Smooth muscle cell (in vitro differentiated cells): ENCODE data around the gene LRRC9. TPM values are rescaled to one million over a fixed set of nuclear protein-coding genes. Genes with fewer than 3 reads are reported as not detected.
"Not testable (repeated sequence)": the region's sequence is repeated elsewhere in the genome, so short reads cannot be mapped to it uniquely, and the experiment has no call there.

Experiments used
- DNase-seq: peaks from one replicate; lab custom pipeline; 2025; ENCODE audit not compliant: unreplicated experiment; lab: John Stamatoyannopoulos, UW
- H2AFZ ChIP-seq: fragments of 200-600 bp; sonication (generic); 2 replicates; pipeline ENCODE4 v1.6.0; 2016; ENCODE audit warnings: antibody characterized with exemption, low read depth, mild to moderate bottlenecking
- H3F3A ChIP-seq: fragments of 200-600 bp; sonication (generic); 2 replicates; pipeline ENCODE4 v1.6.0; 2017; ENCODE audit warnings: antibody characterized with exemption, low read depth
- H3K27ac ChIP-seq: fragments of 200-600 bp; sonication (generic); 2 replicates; pipeline ENCODE4 v1.5.1; 2016; ENCODE audit warnings: low read depth, mild to moderate bottlenecking
- H3K27me3 ChIP-seq: fragments of 200-600 bp; sonication (generic); 2 replicates; pipeline ENCODE4 v1.6.1; 2016; ENCODE audit warnings: low read depth, mild to moderate bottlenecking
- H3K36me3 ChIP-seq: fragments of 200-600 bp; sonication (generic); 2 replicates; pipeline ENCODE4 v1.5.1; 2016; ENCODE audit warnings: low read depth
- H3K4me1 ChIP-seq: fragments of 200-600 bp; sonication (generic); 2 replicates; pipeline ENCODE4 v1.5.1; 2016; ENCODE audit warnings: low read depth
- H3K4me2 ChIP-seq: fragments of 200-600 bp; sonication (generic); 2 replicates; pipeline ENCODE4 v1.6.0; 2016; ENCODE audit warnings: mild to moderate bottlenecking
- H3K4me3 ChIP-seq: fragments of 200-600 bp; sonication (generic); 2 replicates; pipeline ENCODE4 v1.5.1; 2016; ENCODE audit warnings: mild to moderate bottlenecking
- H3K79me2 ChIP-seq: fragments of 200-600 bp; sonication (generic); 2 replicates; pipeline ENCODE4 v1.6.0; 2016; ENCODE audit warnings: low read depth, mild to moderate bottlenecking
- H3K9ac ChIP-seq: fragments of 200-600 bp; sonication (generic); 2 replicates; pipeline ENCODE4 v1.6.0; 2016; ENCODE audit warnings: low read depth
- H3K9me3 ChIP-seq: fragments of 200-600 bp; sonication (generic); replicated peaks from 2 replicates; pipeline ENCODE4 v1.5.1; 2016; ENCODE audit warnings: low read depth
- H4K20me1 ChIP-seq: fragments of 200-600 bp; sonication (generic); 2 replicates; pipeline ENCODE4 v1.6.0; 2016; ENCODE audit warnings: low read depth
- CTCF ChIP-seq: fragments of 200-600 bp; sonication (generic); IDR thresholded peaks from 2 replicates; pipeline ENCODE4 v1.5.1; 2017; ENCODE audit warnings: borderline replicate concordance, mild to moderate bottlenecking, antibody characterized with exemption; ENCODE audit not compliant: insufficient read depth, poor library complexity, severe bottlenecking
- WGBS: methylation state at CpG from one replicate; pipeline ENCODE4 v1.1.7; 2016; ENCODE audit warnings: low lambda C conversion rate; 5-methylcytosine and 5-hydroxymethylcytosine counted together
- polyA plus RNA-seq: library from polyadenylated mRNA; unstranded; fragments of >200 nt; fragmentation: Nextera tagmentation; extraction: Ambion mirVana; gene quantifications from 2 replicates; pipeline ENCODE4 v1.2.1, GENCODE V29; 2016
- total RNA-seq: library from RNA; depleted of rRNA; stranded (reverse); fragments of >200 nt; gene quantifications from 2 replicates; pipeline ENCODE4 v1.2.3, GENCODE V29; 2014

The LRRC9 gene
- total and polyA plus RNA-seq, 2 experiments from 2014 or later, result not detected

GRCh38 chr14:60035177-60035576, 115.2 kb downstream of the LRRC9 start:
- Histone ChIP-seq H3K9me3 (no peaks in the 10 kb centered on the region), H3K4me2 (no peak overlapping the region), H3K36me3 (no peaks in the 10 kb centered on the region), H3K4me1 (no peaks in the 10 kb centered on the region), H3K9ac (no peak overlapping the region), H3K4me3 (no peak overlapping the region), H3F3A (no peaks in the 10 kb centered on the region), H4K20me1 (no peaks in the 10 kb centered on the region), H3K27ac (no peak overlapping the region), H3K27me3 (no peaks in the 10 kb centered on the region), H2AFZ (no peak overlapping the region), H3K79me2 (no peaks in the 10 kb centered on the region)
- DNase-seq, result no peak
- no peak for TF ChIP-seq CTCF
- WGBS, result 93% methylated on average over 1 of the region's 1 CpG

GRCh38 chr14:60047976-60048375, 128.0 kb downstream of the LRRC9 start:
- H3K4me2 ChIP-seq, H3K27me3 ChIP-seq, H4K20me1 ChIP-seq, H3K4me3 ChIP-seq, H2AFZ ChIP-seq, H3K27ac ChIP-seq, H3K36me3 ChIP-seq, H3K79me2 ChIP-seq, H3K9me3 ChIP-seq, H3F3A ChIP-seq, H3K4me1 ChIP-seq, H3K9ac ChIP-seq, DNase-seq: not testable (repeated sequence)
- WGBS, result 61% methylated on average over 1 of the region's 1 CpG

GRCh38 chr14:60051721-60052221, 131.8 kb downstream of the LRRC9 start:
- Histone ChIP-seq H3K27ac (no peak overlapping the region), H3K9me3 (no peaks in the 10 kb centered on the region), H3K79me2 (no peaks in the 10 kb centered on the region), H3K9ac (no peak overlapping the region), H3K4me3 (no peak overlapping the region), H3K27me3 (no peaks in the 10 kb centered on the region), H4K20me1 (no peaks in the 10 kb centered on the region), H3K4me2 (no peak overlapping the region), H3F3A (no peaks in the 10 kb centered on the region), H3K36me3 (no peaks in the 10 kb centered on the region), H2AFZ (no peak overlapping the region), H3K4me1 (peaks cover 3% of the 10 kb centered on the region)
- no peak for DNase-seq
- 98% methylated on average over 3 of the region's 3 CpGs for WGBS
- no peak for TF ChIP-seq CTCF

GRCh38 chr14:60058087-60058486, 138.1 kb downstream of the LRRC9 start:
- H3K27ac ChIP-seq, result no peak overlapping the region
- no peaks in the 10 kb centered on the region for H4K20me1 ChIP-seq
- H3K4me3 ChIP-seq, result no peak overlapping the region
- no peaks in the 10 kb centered on the region for H3K79me2 ChIP-seq
- no peaks in the 10 kb centered on the region for H3F3A ChIP-seq
- no peak for DNase-seq
- H3K4me2 ChIP-seq, result no peak overlapping the region
- no peaks in the 10 kb centered on the region for H3K36me3 ChIP-seq
- H3K9me3 ChIP-seq, result no peaks in the 10 kb centered on the region
- no peak overlapping the region for H2AFZ ChIP-seq
- no peaks in the 10 kb centered on the region for H3K27me3 ChIP-seq
- 84% methylated on average over 1 of the region's 1 CpG for whole genome bisulfite sequencing
- peaks cover 3% of the 10 kb centered on the region for H3K4me1 ChIP-seq
- no peak for TF ChIP-seq CTCF
- no peak overlapping the region for H3K9ac ChIP-seq
